ENCODE measurements around the gene CCSER1.
"Not testable (repeated sequence)": the region's sequence is repeated elsewhere in the genome, so short reads cannot be mapped to it uniquely, and the experiment has no call there.

The CCSER1 gene

DNA sequence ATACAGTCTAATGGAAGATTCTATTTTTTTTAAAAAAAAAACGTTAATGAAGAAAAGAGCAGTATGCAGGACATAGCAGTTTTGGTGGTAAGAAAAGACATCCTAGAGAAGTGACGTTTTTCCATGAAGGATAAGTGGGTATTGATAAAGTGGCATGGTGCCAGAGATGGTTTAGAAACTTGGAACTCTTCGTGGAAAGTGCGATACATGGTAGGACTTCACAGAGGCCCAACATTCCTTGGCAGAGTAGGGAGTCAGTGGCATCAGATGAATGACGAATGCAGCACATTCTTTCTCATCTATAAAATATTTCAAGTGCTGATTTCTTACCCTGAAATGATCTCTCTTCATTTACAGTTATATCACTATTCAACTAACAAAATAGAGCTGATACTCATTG is 298.7 kb downstream of the CCSER1 start:
- no peak for DNase-seq (ENCODE audit: insufficient read length, low spot score)

DNA sequence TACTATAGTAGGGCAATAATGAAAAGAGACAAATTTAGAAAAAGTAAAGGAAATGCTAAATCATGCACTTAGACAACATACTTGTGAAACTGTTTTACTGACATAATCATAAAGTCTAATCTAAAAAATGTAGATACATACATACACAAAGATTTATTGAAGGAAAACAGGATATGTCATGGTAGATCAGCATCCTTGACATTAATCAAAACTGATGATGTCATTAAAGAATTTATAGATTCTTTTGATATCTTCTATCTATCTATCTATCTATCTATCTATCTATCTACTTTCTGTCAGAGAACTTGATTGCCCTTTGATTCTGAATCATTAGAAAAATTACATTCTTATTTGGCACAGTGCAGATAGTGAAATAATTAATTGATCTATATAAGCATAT is 311.3 kb downstream of the CCSER1 start:
- FAIRE-seq (no peak), DNase-seq (ENCODE audit: insufficient read length, low spot score) (no peak)

More for the DNA sequence above, 298.7 kb downstream of the CCSER1 start:
- no peak for FAIRE-seq

GRCh38 chr4:90441770-90442169 is 314.6 kb downstream of the CCSER1 start:
- DNase-seq (ENCODE audit: insufficient read length, low spot score) = no peak
- no peak for FAIRE-seq

GRCh38 chr4:90442619-90443018 is 315.4 kb downstream of the CCSER1 start:
- DNase-seq (ENCODE audit: insufficient read length, low spot score) (no peak), FAIRE-seq (no peak)

DNA sequence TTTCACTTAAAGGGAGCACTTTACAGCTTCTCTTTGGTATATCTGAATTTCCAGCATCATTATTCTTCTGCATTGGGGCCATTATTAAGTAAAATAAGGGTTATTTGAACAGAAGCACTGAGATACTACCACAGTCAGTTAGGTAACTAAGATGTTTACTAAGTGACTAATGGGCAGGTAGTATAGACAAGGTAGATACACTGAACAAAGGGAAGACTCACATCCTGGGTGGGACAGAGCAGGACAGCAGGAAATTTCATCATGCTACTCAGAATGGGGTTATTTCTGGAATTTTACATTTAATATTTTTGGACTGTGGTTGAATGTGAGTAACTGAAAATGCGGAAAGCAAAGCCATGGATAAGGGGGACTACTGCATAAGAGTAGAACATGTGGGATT is 316.0 kb downstream of the CCSER1 start:
- no peak for DNase-seq (ENCODE audit: insufficient read length, low spot score)
- no peak for FAIRE-seq

DNA sequence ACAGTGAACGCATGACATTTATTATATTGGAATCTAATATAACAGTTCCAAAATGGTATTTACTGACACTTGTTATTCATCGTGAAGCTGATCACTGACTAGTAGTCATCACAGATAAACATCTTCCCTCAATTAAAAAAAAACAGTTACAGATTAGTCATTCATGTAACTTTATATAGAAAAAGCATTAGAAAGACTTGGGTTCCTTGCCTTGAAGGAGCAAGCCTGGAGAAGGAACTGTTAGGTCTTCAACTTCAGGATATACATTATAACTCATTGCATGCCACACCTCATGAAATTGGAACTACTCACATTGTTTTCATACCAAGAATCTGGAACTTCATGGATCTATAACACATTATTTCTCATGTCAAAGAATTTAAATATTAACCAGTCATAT is 317.7 kb downstream of the CCSER1 start:
- DNase-seq (ENCODE audit: insufficient read length, low spot score) (no peak), FAIRE-seq (no peak)

GRCh38 chr4:90445380-90445779 is 318.2 kb downstream of the CCSER1 start:
- DNase-seq (ENCODE audit: insufficient read length, low spot score) = no peak
- FAIRE-seq = no peak

DNA sequence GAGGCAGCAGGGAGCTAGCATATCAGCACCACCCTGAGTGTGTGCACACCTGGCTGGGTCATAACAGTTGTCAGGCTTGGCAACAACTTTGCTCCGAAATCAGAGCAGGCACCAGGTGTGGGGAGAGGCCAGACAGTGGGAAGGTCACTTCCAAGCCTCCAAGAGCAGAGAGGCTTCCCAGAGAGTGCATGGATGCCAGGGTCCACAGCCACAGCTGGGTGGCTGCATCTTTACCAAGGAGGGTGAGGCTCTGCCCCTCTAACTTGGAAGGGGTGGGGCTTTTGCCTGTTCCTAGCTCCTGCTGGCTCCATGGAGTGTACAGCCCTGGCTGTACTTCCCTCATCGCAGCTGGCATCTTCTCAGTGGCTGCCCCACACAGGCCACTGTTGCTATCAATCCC is 322.4 kb downstream of the CCSER1 start:
- DNase-seq (ENCODE audit: insufficient read length, low spot score) (no peak), FAIRE-seq (no peak)

GRCh38 chr4:90456891-90457290 is 329.7 kb downstream of the CCSER1 start:
- DNase-seq (ENCODE audit: insufficient read length, low spot score) (no peak), FAIRE-seq (no peak)

DNA sequence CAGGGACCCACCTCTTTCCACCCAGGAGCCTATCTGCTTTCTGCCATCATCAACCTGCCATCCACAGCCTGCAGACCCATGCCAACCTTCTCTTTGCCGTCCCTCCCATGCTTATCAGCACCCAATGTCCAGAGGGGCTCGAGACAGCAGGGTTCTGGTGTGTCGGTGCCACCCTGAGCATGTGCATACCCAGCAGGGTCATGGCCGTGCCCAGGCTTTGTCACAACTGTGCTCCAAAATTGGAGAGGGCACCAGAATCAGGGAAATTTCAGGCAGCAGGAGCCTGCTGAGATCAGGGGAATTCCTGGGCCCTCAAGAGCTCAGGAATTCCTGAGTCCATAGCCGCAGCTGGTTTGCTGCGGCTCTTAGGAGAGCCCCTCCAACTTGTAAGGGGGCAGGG is 330.6 kb downstream of the CCSER1 start:
- DNase-seq (ENCODE audit: insufficient read length, low spot score) = no peak
- FAIRE-seq = no peak

DNA sequence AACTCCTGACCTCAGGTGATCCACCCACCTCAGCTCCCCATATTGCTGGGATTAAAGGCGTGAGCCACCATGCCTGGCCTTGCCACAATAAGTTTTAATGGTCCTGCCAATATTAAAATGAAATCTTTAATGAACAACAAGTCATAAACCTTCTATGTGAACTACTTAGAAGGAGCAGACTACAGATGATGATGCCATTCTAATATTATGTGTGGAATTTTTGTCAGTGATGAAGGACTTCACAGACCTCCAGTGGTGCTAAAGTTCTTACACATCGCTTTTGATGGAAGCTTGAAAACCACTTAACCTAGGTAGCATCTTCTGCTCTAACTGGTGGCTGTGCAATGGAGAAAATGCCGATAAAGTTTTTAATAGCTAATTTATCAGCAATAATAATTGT is 331.4 kb downstream of the CCSER1 start:
- FAIRE-seq = no peak

GRCh38 chr4:90474484-90474883 is 347.3 kb downstream of the CCSER1 start:
- FAIRE-seq = no peak
- no peak for DNase-seq (ENCODE audit: insufficient read length, low spot score)

More for the DNA sequence above, 331.4 kb downstream of the CCSER1 start:
- no peak for DNase-seq (ENCODE audit: insufficient read length, low spot score)

- no peak for DNase-seq (ENCODE audit: insufficient read length, low spot score)
- FAIRE-seq = no peak
Measured at GRCh38 chr4:90476019-90476418, 348.8 kb downstream of the CCSER1 start.

DNA sequence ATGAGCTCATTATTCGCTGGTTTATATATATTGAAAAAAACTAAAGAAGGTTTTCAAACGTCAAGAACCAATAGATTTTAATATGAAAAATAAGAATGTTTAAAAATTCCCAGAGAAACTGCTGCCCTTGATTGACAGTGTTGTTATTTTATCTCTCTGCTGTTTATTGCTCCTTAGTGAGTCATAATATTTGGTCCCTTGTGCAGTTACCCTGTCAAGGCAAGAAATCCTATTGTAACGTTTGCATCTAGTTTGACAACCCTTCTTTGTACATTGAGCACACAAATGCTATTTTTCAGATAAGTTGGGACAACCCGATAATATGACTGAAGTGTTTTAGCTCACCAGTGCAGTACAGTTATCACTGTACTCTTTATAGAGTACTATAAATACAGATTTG is 349.4 kb downstream of the CCSER1 start:
- DNase-seq (ENCODE audit: insufficient read length, low spot score) (no peak), FAIRE-seq (no peak)

GRCh38 chr4:90484894-90485293 is 357.7 kb downstream of the CCSER1 start:
- not testable (repeated sequence) for FAIRE-seq; DNase-seq (ENCODE audit: insufficient read length, low spot score)

DNA sequence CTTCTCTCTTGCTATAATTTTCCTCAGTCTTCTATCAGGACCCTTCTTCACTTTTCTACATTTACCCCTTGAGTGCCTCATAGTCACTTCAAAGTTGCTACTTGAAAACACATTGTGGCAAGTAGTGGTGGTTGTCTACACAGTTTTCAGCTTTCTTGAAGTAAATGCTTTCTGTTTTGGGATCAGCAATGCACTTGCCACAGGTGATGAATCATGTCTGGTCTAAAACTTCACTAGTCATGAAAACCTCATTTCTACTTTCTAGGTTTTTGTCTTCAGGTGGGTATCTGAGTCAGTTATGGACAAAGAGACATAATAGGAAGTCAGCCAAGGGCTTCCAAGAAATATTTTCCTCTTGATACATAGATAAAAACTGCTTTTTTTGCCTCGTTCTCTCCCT is 359.2 kb downstream of the CCSER1 start:
- DNase-seq (ENCODE audit: insufficient read length, low spot score) (no peak), FAIRE-seq (no peak)

DNA sequence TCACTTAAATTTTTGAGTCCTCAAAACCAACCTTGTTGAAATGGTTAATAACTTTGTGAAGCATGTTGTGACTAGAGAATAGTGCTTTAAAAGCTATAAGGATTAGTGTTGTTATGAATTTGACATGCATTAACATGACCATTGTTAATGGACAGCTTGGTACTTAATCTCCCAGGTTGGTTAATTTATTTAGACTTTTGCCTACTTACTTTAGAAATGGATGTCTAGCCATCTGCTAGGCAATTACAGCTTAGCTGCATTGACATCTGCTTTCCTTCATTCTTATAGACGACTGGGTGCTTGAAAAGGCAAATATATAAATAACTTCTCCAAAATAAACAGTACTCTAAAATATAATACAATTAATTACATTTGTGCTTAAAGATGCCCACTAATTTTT is 368.0 kb downstream of the CCSER1 start:
- FAIRE-seq (no peak), DNase-seq (ENCODE audit: insufficient read length, low spot score) (no peak)

DNA sequence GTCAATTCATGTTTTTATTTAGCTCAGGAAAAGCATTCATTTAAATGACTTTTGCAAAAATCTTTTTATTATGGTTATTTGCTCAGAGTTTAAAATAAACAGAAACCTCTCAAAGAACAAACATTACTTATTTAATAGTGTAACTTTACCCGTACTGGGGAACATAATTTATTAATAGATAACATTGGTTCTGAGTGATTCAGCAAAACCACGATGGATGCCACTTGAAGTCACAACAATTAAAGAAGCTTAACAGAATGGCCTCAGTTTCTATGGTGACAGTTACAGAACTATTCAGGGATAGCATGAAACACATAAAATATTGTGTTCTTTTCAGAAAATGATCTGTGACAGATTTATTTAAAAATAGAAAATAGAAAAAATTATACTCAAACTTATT is 368.7 kb downstream of the CCSER1 start:
- DNase-seq (ENCODE audit: insufficient read length, low spot score) (no peak), FAIRE-seq (no peak)

DNA sequence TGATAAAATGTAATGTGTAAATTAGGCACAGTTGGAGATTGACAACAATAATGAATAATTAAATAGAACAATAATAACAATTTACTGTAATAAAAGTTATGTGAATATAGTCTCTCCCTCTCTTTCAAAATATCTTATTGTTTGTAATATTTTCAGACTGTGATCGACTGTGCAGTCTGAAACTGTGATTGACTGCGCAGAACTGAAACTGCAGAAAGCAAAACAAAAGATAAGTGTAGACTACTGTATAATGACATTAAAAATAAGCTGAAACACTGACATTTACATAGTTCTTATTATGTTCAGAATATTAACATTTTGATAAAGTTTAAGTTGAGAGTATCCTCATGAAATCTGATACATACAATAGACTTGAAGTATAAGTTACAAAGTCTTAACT is 371.0 kb downstream of the CCSER1 start:
- FAIRE-seq (no peak), DNase-seq (ENCODE audit: insufficient read length, low spot score) (no peak)

DNA sequence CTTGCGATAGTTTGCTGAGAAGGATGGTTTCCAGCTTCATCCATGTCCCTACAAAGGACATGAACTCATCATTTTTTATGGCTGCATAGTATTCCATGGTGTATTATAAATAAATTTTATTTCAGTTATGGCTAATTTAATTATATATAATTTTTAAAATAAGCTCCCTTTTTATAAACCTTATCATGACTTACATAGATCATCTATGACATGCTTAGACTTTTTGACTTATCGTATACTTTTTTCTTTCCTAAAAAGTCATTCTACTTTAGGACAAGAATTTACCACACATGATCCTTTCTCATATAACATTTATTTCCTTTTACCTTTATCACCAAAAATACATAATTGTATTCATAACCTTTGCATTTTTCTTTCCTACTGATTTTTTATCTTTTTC is 376.5 kb downstream of the CCSER1 start:
- no peak for FAIRE-seq
- DNase-seq (ENCODE audit: insufficient read length, low spot score) = no peak

DNA sequence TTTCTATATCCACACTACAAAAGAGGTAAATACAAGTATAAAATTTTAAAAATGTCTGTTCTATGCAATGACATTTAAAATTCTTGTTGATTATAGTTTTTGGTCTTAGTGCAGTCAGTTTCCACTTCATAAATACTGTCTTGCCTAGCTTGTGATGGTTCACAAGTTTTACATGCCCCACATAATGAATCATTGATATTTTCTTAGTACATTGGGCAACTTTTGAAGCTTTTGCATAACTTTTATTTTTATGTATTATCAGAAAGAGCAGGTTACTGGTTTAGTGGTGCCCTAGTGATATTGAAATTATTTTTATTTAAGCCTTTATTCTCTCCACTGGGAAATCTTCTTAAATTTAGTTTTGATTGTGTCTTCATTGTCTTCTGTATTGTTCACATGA is 388.0 kb downstream of the CCSER1 start:
- DNase-seq (ENCODE audit: insufficient read length, low spot score) (no peak), FAIRE-seq (no peak)

- DNase-seq (ENCODE audit: insufficient read length, low spot score) (no peak), FAIRE-seq (no peak)
Measured at GRCh38 chr4:90528551-90528950, 401.4 kb downstream of the CCSER1 start.

GRCh38 chr4:90536408-90536807 is 409.2 kb downstream of the CCSER1 start:
- FAIRE-seq (no peak), DNase-seq (ENCODE audit: insufficient read length, low spot score) (no peak)

GRCh38 chr4:90537491-90537890 is 410.3 kb downstream of the CCSER1 start:
- FAIRE-seq = no peak

More at GRCh38 chr4:90537491-90537890, 410.3 kb downstream of the CCSER1 start:
- no peak for DNase-seq (ENCODE audit: insufficient read length, low spot score)
